RWPE1 (cell line): ENCODE data around the gene SYN1.
A peak's percentile ranks its signal among the peaks of the same experiment; 100 is the strongest.

Experiments
- CTCF ChIA-PET: fragments of 350-600 bp; sonication (Branson Sonifier 250); formaldehyde crosslinking; extraction: SDS; loops from one replicate; lab custom pipeline; 2021; lab: Yijun Ruan, JAX
- POLR2A ChIA-PET: fragments of 400-600 bp; formaldehyde crosslinking; extraction: SDS; loops from one replicate; lab custom pipeline; 2020; ENCODE audit warnings: antibody characterized with exemption; ENCODE audit not compliant: low non-redundant PET; lab: Yijun Ruan, JAX
- DNase-seq: peaks from one replicate; pipeline ENCODE4 v3.0.0; 2012; ENCODE audit warnings: low spot score
- H3K27ac ChIP-seq: fragments of 450-650 bp; 2 replicates; pipeline ENCODE4 v1.5.1; 2017
- CTCF ChIP-seq: fragments of 450-650 bp; conservative IDR thresholded peaks from 2 replicates; pipeline ENCODE4 v1.5.1; 2017; ENCODE audit warnings: low read depth, mild to moderate bottlenecking

SYN1 gene

GRCh38 chrX:47564438-47565085 is 55.1 kb downstream of the SYN1 start:
- no peak for DNase-seq
- no peak for TF ChIP-seq CTCF
- CTCF ChIA-PET = no interaction called here
- POLR2A ChIA-PET = no interaction called here
- peak overlapping the region; percentile 33 for H3K27ac ChIP-seq

- H3K27ac ChIP-seq = no peak overlapping the region
- ChIA-PET CTCF (no interaction called here), POLR2A (no interaction called here)
- no peak for DNase-seq
- TF ChIP-seq CTCF = no peak
Observed at GRCh38 chrX:47563801-47564315, 55.8 kb downstream of the SYN1 start.

- POLR2A ChIA-PET = no interaction called here
- CTCF ChIA-PET = no interaction called here
- DNase-seq = no peak
- peak overlapping the region; percentile 88 for H3K27ac ChIP-seq
- TF ChIP-seq CTCF = no peak
Observed at GRCh38 chrX:47562615-47563243, 56.9 kb downstream of the SYN1 start.

DNA sequence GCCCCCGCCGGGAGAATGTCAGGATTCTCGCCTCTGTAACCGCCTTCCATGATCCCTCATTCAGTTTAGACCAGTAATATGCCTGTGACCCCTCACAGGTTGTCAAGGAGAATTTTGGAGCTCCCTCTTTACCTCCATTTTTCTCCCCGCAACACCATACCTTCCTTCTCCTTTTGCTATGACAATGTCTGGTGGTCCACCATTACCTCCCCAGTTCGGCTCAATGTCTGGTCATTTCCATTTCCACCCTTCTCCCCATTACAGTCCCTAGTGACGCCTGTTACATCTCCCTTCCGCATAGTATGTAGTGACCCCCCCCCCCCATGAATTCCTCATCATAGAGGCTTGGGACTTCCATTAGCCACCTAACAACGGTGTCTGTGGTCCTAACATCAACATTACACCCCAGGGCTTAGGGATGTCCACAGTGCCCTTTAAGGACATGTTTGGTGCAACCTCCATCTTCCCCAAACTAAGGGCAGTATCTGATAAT is 58.0 kb downstream of the SYN1 start:
- no peak for TF ChIP-seq CTCF
- ChIA-PET POLR2A (no interaction called here), CTCF (no interaction called here)
- no peak for DNase-seq
- peak overlapping the region; percentile 88 for H3K27ac ChIP-seq

DNA sequence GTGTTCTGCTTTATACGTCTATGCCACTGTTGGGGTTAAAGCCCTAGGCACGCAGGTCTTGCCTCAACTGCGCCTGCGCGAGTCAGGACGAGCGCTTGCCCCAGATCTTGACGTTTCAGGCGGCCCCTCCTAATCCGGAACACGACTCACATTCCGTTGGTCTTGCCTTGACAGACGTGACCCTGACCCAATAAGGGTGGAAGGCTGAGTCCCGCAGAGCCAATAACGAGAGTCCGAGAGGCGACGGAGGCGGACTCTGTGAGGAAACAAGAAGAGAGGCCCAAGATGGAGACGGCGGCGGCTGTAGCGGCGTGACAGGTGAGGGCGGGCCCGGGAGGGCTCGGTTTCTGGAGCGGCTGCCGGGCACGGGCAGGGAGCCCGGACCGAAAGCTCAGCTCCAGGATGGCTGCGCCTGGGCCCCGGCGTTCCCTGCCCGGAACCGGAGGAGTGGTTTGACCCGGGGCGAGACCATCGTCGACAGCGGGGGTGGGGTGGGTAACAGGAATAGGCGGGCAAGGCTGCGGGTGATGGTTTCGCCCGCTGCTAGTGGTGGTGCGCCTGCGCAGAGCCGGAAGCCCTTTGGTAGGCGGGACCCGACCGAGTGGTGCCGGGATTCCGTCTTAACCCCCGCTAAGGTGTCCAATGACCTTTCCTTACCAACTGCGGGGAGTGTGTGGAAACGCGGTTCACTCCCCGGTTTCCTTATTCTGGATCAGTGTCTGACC is 58.6 kb downstream of the SYN1 start, which contains the start of gene ARAF:
TSS of gene ARAF (plus strand) at position 272 of the 725 bp plus-strand sequence. CDS start 1,763 bp downstream, outside the sequence.
- TF ChIP-seq CTCF = no peak
- ChIA-PET CTCF (no interaction called here), POLR2A (interaction anchor here (0.6 kb wide), 1 partner anchor 101 kb away, joined by 3 read pairs; no protein-coding TSS in a partner anchor)
- peak within 1 kb of the TSS; percentile 88 for H3K27ac ChIP-seq
- DNase-seq = peak; percentile 96

GRCh38 chrX:47560179-47560933 is 59.3 kb downstream of the SYN1 start:
- TF ChIP-seq CTCF = no peak
- DNase-seq = no peak
- ChIA-PET CTCF (no interaction called here), POLR2A (interaction anchor here (0.6 kb wide), 1 partner anchor 102 kb away, joined by 3 read pairs; no protein-coding TSS in a partner anchor)
- H3K27ac ChIP-seq = peak overlapping the region; percentile 88
